Colon (tissue), 2 donors: ENCODE data around the gene ZNF226.
"Not testable (repeated sequence)": the region's sequence is repeated elsewhere in the genome, so short reads cannot be mapped to it uniquely, and the experiment has no call there.

Experiments used
- FAIRE-seq: peaks from 2 replicates; lab custom pipeline; 2012; peaks lifted over from hg19 to GRCh38; lab: Jason Lieb, UNC
- donor health status: control.
- donor health status: control.

Gene ZNF226

DNA sequence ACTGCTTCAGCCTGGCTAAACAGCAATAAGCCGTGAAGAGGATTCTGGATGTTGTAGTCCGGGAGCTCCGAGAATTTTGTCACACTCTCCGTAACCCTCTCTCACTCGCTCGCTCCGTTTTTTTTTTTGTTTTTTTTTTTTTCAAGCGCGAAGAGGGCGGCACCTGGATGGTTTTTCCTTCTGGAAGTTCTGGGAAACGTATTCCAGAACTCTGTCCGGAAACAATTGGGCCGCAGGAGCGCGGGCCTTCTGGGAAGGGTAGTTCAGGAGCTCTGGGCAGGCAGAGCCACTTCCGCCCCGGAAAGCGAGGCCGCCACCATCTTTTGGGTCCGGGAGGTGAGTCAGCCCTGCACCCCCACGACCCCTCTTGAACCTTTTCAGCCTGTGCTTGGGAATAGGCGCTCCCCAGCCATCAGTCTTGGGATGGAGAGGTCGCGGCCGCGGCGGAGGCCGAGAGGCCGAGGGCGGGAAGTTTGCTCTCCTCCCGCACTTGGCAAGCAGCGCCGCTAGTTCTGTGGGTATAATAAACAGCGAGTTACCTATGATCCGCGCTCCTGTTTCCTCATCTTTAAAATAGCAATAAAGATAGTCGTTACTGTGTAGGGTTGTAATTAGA lies 47.5 kb downstream of the ZNF226 start, which contains the start of gene ZNF227:
Gene ZNF227, plus strand, starts transcription at position 283 of the 616 bp plus-strand sequence. CDS start 5,261 bp downstream, outside the sequence.
- peak; percentile 28 for FAIRE-seq

DNA sequence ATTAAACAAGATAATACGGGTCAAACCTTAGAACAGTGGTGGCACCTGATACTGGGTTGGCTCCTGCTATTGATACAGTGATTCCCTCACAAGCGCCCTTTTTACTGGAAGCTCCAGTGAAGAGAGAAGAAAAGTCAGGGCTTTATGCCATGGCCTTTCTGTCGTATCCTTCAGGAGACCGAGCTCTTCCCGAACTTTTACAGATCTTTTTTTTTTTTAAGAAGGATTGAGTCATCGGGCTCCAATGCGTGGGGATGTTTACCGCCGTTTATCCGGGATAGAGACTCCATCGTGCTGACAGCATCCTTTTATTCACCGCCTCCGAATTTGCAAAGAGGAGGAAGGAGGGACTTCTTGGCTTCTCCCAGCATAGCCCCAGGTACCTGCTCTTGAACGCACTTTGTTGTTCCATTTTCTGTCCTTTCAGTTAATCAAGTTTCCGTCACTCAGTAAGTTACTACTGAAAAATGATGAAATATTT lies 48.0 kb downstream of the ZNF226 start:
- FAIRE-seq = no peak

DNA sequence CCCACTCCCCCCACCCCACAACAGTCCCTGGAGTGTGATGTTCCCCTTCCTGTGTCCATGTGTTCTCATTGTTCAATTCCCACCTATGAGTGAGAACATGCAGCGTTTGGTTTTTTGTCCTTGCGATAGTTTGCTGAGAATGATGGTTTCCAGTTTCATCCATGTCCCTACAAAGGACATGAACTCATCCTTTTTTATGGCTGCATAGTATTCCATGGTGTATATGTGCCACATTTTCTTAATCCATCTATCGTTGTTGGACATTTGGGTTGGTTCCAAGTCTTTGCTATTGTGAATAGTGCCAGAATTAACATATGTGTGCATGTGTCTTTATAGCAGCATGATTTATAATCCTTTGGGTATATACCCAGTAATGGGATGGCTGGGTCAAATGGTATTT lies 55.0 kb downstream of the ZNF226 start:
- FAIRE-seq = not testable (repeated sequence)

DNA sequence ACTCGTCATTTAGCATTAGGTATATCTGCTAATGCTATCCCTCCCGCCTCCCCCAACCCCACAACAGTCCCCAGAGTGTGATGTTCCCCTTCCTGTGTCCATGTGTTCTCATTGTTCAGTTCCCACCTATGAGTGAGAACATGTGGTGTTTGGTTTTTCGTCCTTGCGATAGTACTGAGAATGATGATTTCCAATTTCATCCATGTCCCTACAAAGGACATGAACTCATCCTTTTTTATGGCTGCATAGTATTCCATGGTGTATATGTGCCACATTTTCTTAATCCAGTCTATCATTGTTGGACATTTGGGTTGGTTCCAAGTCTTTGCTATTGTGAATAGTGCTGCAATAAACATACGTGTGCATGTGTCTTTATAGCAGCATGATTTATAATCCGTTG lies 55.9 kb downstream of the ZNF226 start:
- FAIRE-seq = not testable (repeated sequence)

DNA sequence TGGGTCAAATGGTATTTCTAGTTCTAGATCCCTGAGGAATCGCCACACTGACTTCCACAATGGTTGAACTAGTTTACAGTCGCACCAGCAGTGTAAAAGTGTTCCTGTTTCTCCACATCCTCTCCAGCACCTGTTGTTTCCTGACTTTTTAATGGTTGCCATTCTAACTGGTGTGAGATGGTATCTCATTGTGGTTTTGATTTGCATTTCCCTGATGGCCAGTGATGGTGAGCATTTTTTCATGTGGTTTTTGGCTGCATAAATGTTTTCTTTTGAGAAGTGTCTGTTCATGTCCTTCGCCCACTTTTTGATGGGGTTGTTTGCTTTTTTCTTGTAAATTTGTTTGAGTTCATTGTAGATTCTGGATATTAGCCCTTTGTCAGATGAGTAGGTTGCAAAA lies 56.4 kb downstream of the ZNF226 start:
- not testable (repeated sequence) for FAIRE-seq
